ENCODE data around the gene METRN.

DNA sequence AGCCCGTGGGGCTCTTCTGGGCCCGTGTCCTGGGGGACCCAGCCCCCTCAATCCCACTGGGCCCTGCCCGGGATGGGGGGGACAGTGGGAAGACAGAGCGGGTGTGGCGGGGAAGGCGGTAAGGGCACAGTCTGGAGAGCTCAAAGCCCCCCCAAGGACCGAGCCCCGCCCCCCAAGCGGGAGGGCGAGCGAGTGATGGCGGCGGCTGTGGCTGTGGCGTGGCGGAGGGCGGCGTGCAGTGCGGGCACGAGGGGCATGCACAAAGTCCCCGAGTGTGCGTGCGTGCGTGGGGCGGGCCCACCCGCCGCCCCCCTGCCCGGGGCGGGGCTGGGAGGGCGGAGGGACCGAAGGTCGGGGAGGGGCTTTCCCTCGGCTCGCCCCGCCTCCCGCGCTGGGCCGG is 21.2 kb upstream of the METRN start:
- TF ChIP-seq POLR2AphosphoS5 (IDR thresholded peaks at IDR 0.05; ENCODE audit: low read depth, low read length) = no peak
- no peak for TF ChIP-seq FOXP2 (optimal IDR thresholded peaks at IDR 0.05; ENCODE audit: borderline replicate concordance, extremely low read depth, extremely low read length, insufficient read depth)
